Liver (tissue), 9 donors: ENCODE measurements around the gene STX2. TPM values are rescaled to one million over a fixed set of nuclear protein-coding genes. Genes with fewer than 3 reads are reported as not detected.

Source experiments
- DNase-seq: peaks from one replicate; pipeline ENCODE4 v3.0.0-alpha.2; 2017; ENCODE audit warnings: low spot score
- H3K27ac ChIP-seq, 2 donors: one replicate each; pipeline ENCODE4 v1.7.0; 2013; ENCODE audit warnings: inconsistent platforms in 2 of 2, low read length in 2 of 2, control low read depth in 1 of 2, low read depth in 1 of 2, mild to moderate bottlenecking in 1 of 2
- H3K27me3 ChIP-seq, 4 donors: one replicate each; pipeline versions ENCODE4 v1.6.1 to v1.7.0; 2013; ENCODE audit warnings: low read length in 3 of 4, inconsistent platforms in 1 of 4, mild to moderate bottlenecking in 1 of 4, moderate library complexity in 1 of 4; ENCODE audit not compliant: control insufficient read depth in 4 of 4, insufficient read depth in 4 of 4
- H3K36me3 ChIP-seq, 4 donors: one replicate each; pipeline versions ENCODE4 v1.6.1 to v1.7.0; 2013; ENCODE audit warnings: low read length in 3 of 4, mild to moderate bottlenecking in 3 of 4, low read depth in 1 of 4, moderate library complexity in 1 of 4; ENCODE audit not compliant: control insufficient read depth in 4 of 4, insufficient read depth in 3 of 4
- H3K4me1 ChIP-seq, 4 donors: one replicate each; pipeline versions ENCODE4 v1.6.1 to v1.7.0; 2013; ENCODE audit warnings: low read length in 3 of 4, mild to moderate bottlenecking in 3 of 4, moderate library complexity in 1 of 4; ENCODE audit not compliant: control insufficient read depth in 4 of 4, insufficient read depth in 4 of 4
- H3K4me3 ChIP-seq, 3 donors: one replicate each; pipeline versions ENCODE4 v1.6.1 to v1.7.0; 2013; ENCODE audit warnings: low read length in 3 of 3, control low read depth in 1 of 3, low read depth in 1 of 3, mild to moderate bottlenecking in 1 of 3
- H3K9ac ChIP-seq, 2 donors: one replicate each; pipeline ENCODE4 v1.7.0; 2013; ENCODE audit warnings: low read length in 2 of 2, mild to moderate bottlenecking in 2 of 2, moderate library complexity in 2 of 2, control low read depth in 1 of 2, low read depth in 1 of 2
- H3K9me3 ChIP-seq, 4 donors: one replicate each; pipeline versions ENCODE4 v1.6.1 to v1.7.0; 2013; ENCODE audit warnings: low read length in 3 of 4; ENCODE audit not compliant: control insufficient read depth in 4 of 4
- CTCF ChIP-seq: fragments of 150-350 bp; IDR thresholded peaks from 2 replicates; pipeline ENCODE4 v1.5.1; 2017; ENCODE audit warnings: improper control_type of control experiment, low read depth, low read length; ENCODE audit not compliant: missing input control
- EGR1 ChIP-seq, 2 donors: IDR thresholded peaks; 2 replicates each; pipeline ENCODE4 v1.6.1; 2016 to 2018; ENCODE audit warnings: antibody characterized with exemption in 2 of 2, low read depth in 2 of 2
- FOXA1 ChIP-seq: IDR thresholded peaks from 2 replicates; pipeline ENCODE4 v1.6.1; 2016; ENCODE audit warnings: antibody characterized with exemption
- FOXA2 ChIP-seq: IDR thresholded peaks from 2 replicates; pipeline ENCODE4 v1.6.1; 2016; ENCODE audit warnings: antibody characterized with exemption
- HNF4A ChIP-seq, 2 donors: conservative IDR thresholded peaks; 2 replicates each; pipeline ENCODE4 v1.6.1; 2016; ENCODE audit warnings: antibody characterized with exemption in 2 of 2, mild to moderate bottlenecking in 2 of 2
- HNF4G ChIP-seq: IDR thresholded peaks from 2 replicates; pipeline ENCODE4 v1.6.1; 2016; ENCODE audit warnings: antibody characterized with exemption
- JUND ChIP-seq, 2 donors: IDR thresholded peaks; 2 replicates each; pipeline ENCODE4 v1.6.1; 2016; ENCODE audit warnings: antibody characterized with exemption in 2 of 2
- MAX ChIP-seq: IDR thresholded peaks from 2 replicates; pipeline ENCODE4 v1.6.1; 2016; ENCODE audit warnings: antibody characterized with exemption
- RAD21 ChIP-seq, 2 donors: IDR thresholded peaks; 2 replicates each; pipeline ENCODE4 v1.6.1; 2016; ENCODE audit warnings: antibody characterized with exemption in 2 of 2, mild to moderate bottlenecking in 2 of 2
- RXRA ChIP-seq, 2 donors: IDR thresholded peaks; 2 replicates each; pipeline ENCODE4 v1.6.1; 2017 to 2018; ENCODE audit warnings: antibody characterized with exemption in 2 of 2, mild to moderate bottlenecking in 1 of 2
- SP1 ChIP-seq: IDR thresholded peaks from 2 replicates; pipeline ENCODE4 v1.6.1; 2018; ENCODE audit warnings: antibody characterized with exemption, mild to moderate bottlenecking
- TAF1 ChIP-seq: conservative IDR thresholded peaks from 2 replicates; pipeline ENCODE4 v1.6.1; 2016; ENCODE audit warnings: antibody characterized with exemption, mild to moderate bottlenecking
- YY1 ChIP-seq: IDR thresholded peaks from 2 replicates; pipeline ENCODE4 v1.6.1; 2016; ENCODE audit warnings: antibody characterized with exemption, mild to moderate bottlenecking
- ZBTB33 ChIP-seq: IDR thresholded peaks from 2 replicates; pipeline ENCODE4 v1.6.1; 2016; ENCODE audit warnings: antibody characterized with exemption
- WGBS: extraction: QIAGEN DNeasy Blood & Tissue Kit; methylation state at CpG from one replicate; pipeline ENCODE4 v1.1.7; 2013; 5-methylcytosine and 5-hydroxymethylcytosine counted together
- polyA plus RNA-seq, 2 donors: library from polyadenylated mRNA; stranded (reverse) in 1 of 2; unstranded in 1 of 2; fragments of 200-250 nt in 1 of 2; fragments of >200 nt in 1 of 2; fragmentation: Nextera tagmentation in 1 of 2; extraction: Ambion mirVana in 1 of 2; gene quantifications; one replicate each; pipeline versions ENCODE4 v1.2.1 to v1.2.3, GENCODE V29; 2013 to 2015
- total RNA-seq, 2 donors: library from RNA; depleted of rRNA; stranded (reverse); fragments of >200 nt; gene quantifications; one replicate each; pipeline ENCODE4 v1.2.3, GENCODE V29; 2014
- donor health status: healthy.
- donor health status: healthy.
- donor health status: healthy.
- donor health status: healthy.
- donor health status: healthy.

Gene STX2
- total and polyA plus RNA-seq, 4 donors: 4.7 to 13.8 (median 8.9) TPM

GRCh38 chr12:130827432-130827831, 11.6 kb downstream of the STX2 start:
- WGBS: 84% methylated on average over 3 of the region's 3 CpGs
- peaks cover 0 to 2% (median under 1%) of the 10 kb centered on the region in 4 donors for H3K4me1 ChIP-seq
- H3K9ac ChIP-seq: no peak overlapping the region
- TF ChIP-seq FOXA1 (no peak), JUND (IDR thresholded peaks at IDR 0.05) (no peak), RXRA (IDR thresholded peaks at IDR 0.05) (no peak), MAX (no peak)
- H3K27me3 ChIP-seq: no peaks in the 10 kb centered on the region
- no peak overlapping the region for H3K4me3 ChIP-seq
- H3K27ac ChIP-seq: no peak overlapping the region
- H3K9me3 ChIP-seq: no peaks in the 10 kb centered on the region
- peaks cover 0 to 7% (median 2%) of the 10 kb centered on the region in 4 donors for H3K36me3 ChIP-seq
- no peak for DNase-seq

- Histone ChIP-seq H3K27me3 (no peaks in the 10 kb centered on the region), H3K27ac (no peak overlapping the region), H3K4me3 (no peak overlapping the region), H3K9ac (no peak overlapping the region), H3K36me3 (peaks cover 0 to 8% (median 3%) of the 10 kb centered on the region in 4 donors), H3K9me3 (no peaks in the 10 kb centered on the region), H3K4me1 (no peaks in the 10 kb centered on the region)
- peak; percentile 87 for DNase-seq
- WGBS: 79% methylated on average over 21 of the region's 21 CpGs
- TF ChIP-seq YY1: no peak
- TF ChIP-seq CTCF: peak; percentile 42
- peak; percentile 58 to 75 for TF ChIP-seq RAD21 (IDR thresholded peaks at IDR 0.05)
- no peak for TF ChIP-seq TAF1
Observed at GRCh38 chr12:130826151-130826801, 12.8 kb downstream of the STX2 start.

GRCh38 chr12:130825771-130826150, 13.3 kb downstream of the STX2 start:
- H3K27ac ChIP-seq: no peak overlapping the region
- no peaks in the 10 kb centered on the region for H3K4me1 ChIP-seq
- H3K36me3 ChIP-seq: peaks cover 0 to 11% (median 6%) of the 10 kb centered on the region in 4 donors
- no peak for TF ChIP-seq EGR1 (IDR thresholded peaks at IDR 0.05; ENCODE audit: low read depth in 2 of 2)
- no peak for TF ChIP-seq ZBTB33
- TF ChIP-seq SP1: no peak
- no peak for TF ChIP-seq HNF4A (conservative IDR thresholded peaks at IDR 0.05)
- no peak for TF ChIP-seq CTCF
- no peak for TF ChIP-seq FOXA2
- no peak for TF ChIP-seq HNF4G
- WGBS: 76% methylated on average over 6 of the region's 6 CpGs
- no peak overlapping the region for H3K4me3 ChIP-seq
- H3K27me3 ChIP-seq: no peaks in the 10 kb centered on the region
- no peaks in the 10 kb centered on the region for H3K9me3 ChIP-seq
- no peak for DNase-seq
- no peak overlapping the region for H3K9ac ChIP-seq
